Measurements from ENCODE around the gene HPCAL4. TPM values are rescaled to one million over a fixed set of nuclear protein-coding genes. Genes with fewer than 3 reads are reported as not detected.

HPCAL4 gene
- polyA plus RNA-seq, 2 of the 4 experiments (the other 2 are of a cell fraction), result 0.09 to 0.14 TPM

- CTCF ChIA-PET, result interaction anchor here (0.9 to 3.6 kb wide), 3 partner anchors 9 to 30 kb away, joined by 3 to 12 read pairs (median 4); no protein-coding TSS in a partner anchor
- DNase-seq (ENCODE audit: low read depth in 1 of 2, low spot score in 1 of 2), result no peak
- Histone ChIP-seq H3K4me1 (no peaks in the 10 kb centered on the region), H3K4me3 (no peak overlapping the region), H3K27ac (no peak overlapping the region), H3K4me2 (no peak overlapping the region), H3K9me3 (no peaks in the 10 kb centered on the region)
- WGBS (ENCODE audit: missing lambda C conversion rate), result 70% methylated on average over 2 of the region's 2 CpGs
- ATAC-seq, result no peak
- FAIRE-seq, result no peak
- TF ChIP-seq NPAS2 (CRISPR knock-in tag; IDR thresholded peaks at IDR 0.05; ENCODE audit: borderline replicate concordance), result no peak
- no peak for TF ChIP-seq HES2 (IDR thresholded peaks at IDR 0.05)
- TF ChIP-seq NR3C1 (IDR thresholded peaks at IDR 0.05), result no peak
- no peak for TF ChIP-seq SMC3 (IDR thresholded peaks at IDR 0.05)
- TF ChIP-seq MAX (IDR thresholded peaks at IDR 0.05), result no peak
- TF ChIP-seq RAD21 (conservative IDR thresholded peaks at IDR 0.05 in 1 of 2, IDR thresholded peaks at IDR 0.05 in 1 of 2), result no peak
- no peak for TF ChIP-seq ATOH8 (CRISPR knock-in tag; IDR thresholded peaks at IDR 0.05; ENCODE audit: low read depth)
- no peak for TF ChIP-seq HOXA7 (CRISPR knock-in tag; IDR thresholded peaks at IDR 0.05)
- TF ChIP-seq ELK1 (IDR thresholded peaks at IDR 0.05; ENCODE audit: low read depth, low read length), result no peak
- no peak for TF ChIP-seq CBX2 (IDR thresholded peaks at IDR 0.05; ENCODE audit: borderline replicate concordance, low read depth)
- TF ChIP-seq JUN (IDR thresholded peaks at IDR 0.05), result no peak
- TF ChIP-seq CHD2 (IDR thresholded peaks at IDR 0.05; ENCODE audit: low read length, partially characterized antibody), result no peak
- TF ChIP-seq PBX3 (IDR thresholded peaks at IDR 0.05), result no peak
- no peak for TF ChIP-seq E2F6 (IDR thresholded peaks at IDR 0.05; ENCODE audit: borderline replicate concordance, low read depth)
- no peak for TF ChIP-seq GATA3 (IDR thresholded peaks at IDR 0.05; ENCODE audit: borderline replicate concordance)
- POLR2A ChIA-PET, result no interaction called here
Measured at GRCh38 chr1:39635871-39636210, 55.4 kb downstream of the HPCAL4 start.

- Histone ChIP-seq H3K4me3 (no peak overlapping the region), H3K27ac (no peak overlapping the region), H3K4me1 (no peaks in the 10 kb centered on the region), H3K9me3 (no peaks in the 10 kb centered on the region), H3K4me2 (no peak overlapping the region)
- ATAC-seq (no peak), FAIRE-seq (no peak), DNase-seq (ENCODE audit: low read depth in 1 of 2, low spot score in 1 of 2) (no peak)
- TF ChIP-seq HMGXB4 (CRISPR knock-in tag; IDR thresholded peaks at IDR 0.05; ENCODE audit: borderline replicate concordance), result no peak
- no peak for TF ChIP-seq HES2 (IDR thresholded peaks at IDR 0.05)
- no peak for TF ChIP-seq RNF2 (IDR thresholded peaks at IDR 0.05; ENCODE audit: borderline replicate concordance, low read depth)
- TF ChIP-seq CEBPB (IDR thresholded peaks at IDR 0.05), result no peak
- TF ChIP-seq SMC3 (IDR thresholded peaks at IDR 0.05), result no peak
- no peak for TF ChIP-seq ZC3H11A (IDR thresholded peaks at IDR 0.05)
- TF ChIP-seq ELK1 (IDR thresholded peaks at IDR 0.05; ENCODE audit: low read depth, low read length), result no peak
- TF ChIP-seq JUN (IDR thresholded peaks at IDR 0.05), result no peak
- TF ChIP-seq HDAC2 (IDR thresholded peaks at IDR 0.05), result no peak
- no peak for TF ChIP-seq JUNB (IDR thresholded peaks at IDR 0.05)
- TF ChIP-seq RCOR1 (IDR thresholded peaks at IDR 0.05; ENCODE audit: low read depth, low read length), result no peak
- no peak for TF ChIP-seq MAFK (IDR thresholded peaks at IDR 0.05; ENCODE audit: partially characterized antibody)
- 82% methylated on average over 12 of the region's 12 CpGs for WGBS (ENCODE audit: missing lambda C conversion rate)
- ChIA-PET POLR2A (no interaction called here), CTCF (interaction anchor here (0.9 to 3.6 kb wide), 6 partner anchors 9 to 29 kb away, joined by 3 to 12 read pairs (median 3); no protein-coding TSS in a partner anchor)
Measured at GRCh38 chr1:39635205-39635870, 55.9 kb downstream of the HPCAL4 start.
